DOHH2 (cell line): ENCODE data around the gene POLR1D.

Experiments used
- EZH2phosphoT487 ChIP-seq: fragments of 200-600 bp; sonication (generic); IDR thresholded peaks from 2 replicates; pipeline ENCODE4 v1.6.1; 2017; ENCODE audit warnings: borderline replicate concordance, mild to moderate bottlenecking, antibody characterized with exemption, low read length, moderate library complexity, mixed read lengths
- TF ChIP-seq, protein P1 (sequence below): fragments of 200-600 bp; sonication (generic); IDR thresholded peaks from one replicate; pipeline ENCODE4 v1.5.1; 2014; ENCODE audit warnings: antibody characterized with exemption, mild to moderate bottlenecking, low read depth, low read length; ENCODE audit not compliant: poor library complexity, severe bottlenecking

DNA sequence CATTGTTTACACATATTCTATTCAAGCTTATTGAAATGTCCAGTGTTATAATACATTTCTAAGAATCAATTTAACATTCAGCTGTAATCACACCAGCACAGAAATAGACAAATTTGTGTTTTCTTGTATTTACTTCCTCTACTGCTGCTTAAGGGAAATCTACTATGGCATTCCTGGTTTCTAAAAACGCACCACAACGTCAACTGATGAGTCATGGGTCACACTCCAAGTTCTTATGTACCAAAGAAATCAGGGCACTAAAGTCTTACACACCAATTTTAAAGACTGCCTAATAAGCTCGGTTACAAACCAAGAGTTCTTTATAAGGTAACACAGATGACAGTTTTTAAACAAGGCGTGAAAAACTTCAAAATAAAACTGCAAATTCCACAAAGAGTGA lies 14.6 kb upstream of the POLR1D start:
- TF ChIP-seq, protein P1, sequence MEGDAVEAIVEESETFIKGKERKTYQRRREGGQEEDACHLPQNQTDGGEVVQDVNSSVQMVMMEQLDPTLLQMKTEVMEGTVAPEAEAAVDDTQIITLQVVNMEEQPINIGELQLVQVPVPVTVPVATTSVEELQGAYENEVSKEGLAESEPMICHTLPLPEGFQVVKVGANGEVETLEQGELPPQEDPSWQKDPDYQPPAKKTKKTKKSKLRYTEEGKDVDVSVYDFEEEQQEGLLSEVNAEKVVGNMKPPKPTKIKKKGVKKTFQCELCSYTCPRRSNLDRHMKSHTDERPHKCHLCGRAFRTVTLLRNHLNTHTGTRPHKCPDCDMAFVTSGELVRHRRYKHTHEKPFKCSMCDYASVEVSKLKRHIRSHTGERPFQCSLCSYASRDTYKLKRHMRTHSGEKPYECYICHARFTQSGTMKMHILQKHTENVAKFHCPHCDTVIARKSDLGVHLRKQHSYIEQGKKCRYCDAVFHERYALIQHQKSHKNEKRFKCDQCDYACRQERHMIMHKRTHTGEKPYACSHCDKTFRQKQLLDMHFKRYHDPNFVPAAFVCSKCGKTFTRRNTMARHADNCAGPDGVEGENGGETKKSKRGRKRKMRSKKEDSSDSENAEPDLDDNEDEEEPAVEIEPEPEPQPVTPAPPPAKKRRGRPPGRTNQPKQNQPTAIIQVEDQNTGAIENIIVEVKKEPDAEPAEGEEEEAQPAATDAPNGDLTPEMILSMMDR = no peak
- TF ChIP-seq EZH2phosphoT487 = no peak
